T-helper 1 cell treated with Interleukin-12 subunit alpha and Interleukin-12 subunit beta and Interleukin-4 antibody, amounts not matched to agents 30 μg/mL and 1 μg/mL, for 36 hours (primary cell): ENCODE measurements around the gene CTSW.

ENCODE experiments used
- H3K27ac Mint-ChIP-seq: one replicate; pipeline ENCODE4 v1.8.0; 2021; ENCODE audit warnings: mild to moderate bottlenecking, mixed read lengths
- H3K27me3 Mint-ChIP-seq: one replicate; pipeline ENCODE4 v1.8.0; 2021; ENCODE audit warnings: low read depth, mixed read lengths
- H3K36me3 Mint-ChIP-seq: one replicate; pipeline ENCODE4 v1.8.0; 2021; ENCODE audit warnings: low read depth, mixed read lengths
- H3K4me1 Mint-ChIP-seq: one replicate; pipeline ENCODE4 v1.8.0; 2021; ENCODE audit warnings: low read depth, mixed read lengths
- H3K4me3 Mint-ChIP-seq: one replicate; pipeline ENCODE4 v1.8.0; 2021; ENCODE audit warnings: mild to moderate bottlenecking, moderate library complexity, mixed read lengths
- H3K9me3 Mint-ChIP-seq: one replicate; pipeline ENCODE4 v1.8.0; 2021; ENCODE audit warnings: mixed read lengths

CTSW gene

DNA sequence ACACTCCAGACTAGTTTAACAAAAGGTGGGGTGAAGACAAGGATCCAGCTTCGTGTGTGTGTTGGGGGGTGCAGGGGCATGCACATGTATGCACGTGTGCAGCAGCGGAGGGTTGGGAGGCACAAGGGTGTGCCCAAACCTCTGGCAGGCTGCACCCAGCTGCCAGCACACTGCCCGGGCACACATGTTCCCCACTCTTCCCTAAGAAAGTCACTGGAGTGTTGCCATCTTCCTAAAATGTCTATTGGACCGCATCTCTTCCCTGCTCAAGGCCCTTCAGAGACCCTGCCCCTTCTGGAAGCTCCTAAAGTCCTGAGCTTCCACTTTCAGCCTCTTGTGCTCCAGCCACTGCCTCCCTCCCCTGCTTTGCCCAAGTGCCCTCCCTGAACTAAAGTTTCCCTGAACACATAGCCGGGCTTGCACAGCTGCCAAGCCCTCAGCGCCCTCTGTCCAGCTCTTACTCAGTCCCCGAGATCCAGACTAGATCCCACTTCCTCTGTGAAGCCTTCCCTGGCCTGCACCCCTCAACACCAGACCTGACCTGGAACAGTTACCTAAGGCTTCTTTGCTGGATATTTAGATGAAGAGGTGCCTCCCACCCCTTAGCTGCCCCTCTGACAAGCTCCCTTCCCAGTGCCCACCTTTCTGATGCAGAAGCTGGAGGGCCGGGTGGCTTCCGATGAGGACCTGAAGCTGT is 27.7 kb upstream of the CTSW start:
- Mint-ChIP-seq H3K4me1 (peaks cover 30% of the 10 kb centered on the region), H3K27me3 (no peaks in the 10 kb centered on the region), H3K36me3 (peaks cover 46% of the 10 kb centered on the region), H3K9me3 (peaks cover 7% of the 10 kb centered on the region), H3K4me3 (no peak overlapping the region), H3K27ac (no peak overlapping the region)

- Mint-ChIP-seq H3K27me3 (no peaks in the 10 kb centered on the region), H3K27ac (no peak overlapping the region), H3K4me3 (no peak overlapping the region), H3K36me3 (peaks cover 46% of the 10 kb centered on the region), H3K9me3 (peaks cover 7% of the 10 kb centered on the region), H3K4me1 (peaks cover 30% of the 10 kb centered on the region)
Measured at GRCh38 chr11:65852508-65853245, 27.0 kb upstream of the CTSW start.

- peaks cover 33% of the 10 kb centered on the region for H3K4me1 Mint-ChIP-seq
- H3K27ac Mint-ChIP-seq, result no peak overlapping the region
- H3K36me3 Mint-ChIP-seq, result peaks cover 46% of the 10 kb centered on the region
- no peaks in the 10 kb centered on the region for H3K27me3 Mint-ChIP-seq
- H3K4me3 Mint-ChIP-seq, result no peak overlapping the region
- peaks cover 7% of the 10 kb centered on the region for H3K9me3 Mint-ChIP-seq
Measured at GRCh38 chr11:65853246-65853979, 26.2 kb upstream of the CTSW start.

DNA sequence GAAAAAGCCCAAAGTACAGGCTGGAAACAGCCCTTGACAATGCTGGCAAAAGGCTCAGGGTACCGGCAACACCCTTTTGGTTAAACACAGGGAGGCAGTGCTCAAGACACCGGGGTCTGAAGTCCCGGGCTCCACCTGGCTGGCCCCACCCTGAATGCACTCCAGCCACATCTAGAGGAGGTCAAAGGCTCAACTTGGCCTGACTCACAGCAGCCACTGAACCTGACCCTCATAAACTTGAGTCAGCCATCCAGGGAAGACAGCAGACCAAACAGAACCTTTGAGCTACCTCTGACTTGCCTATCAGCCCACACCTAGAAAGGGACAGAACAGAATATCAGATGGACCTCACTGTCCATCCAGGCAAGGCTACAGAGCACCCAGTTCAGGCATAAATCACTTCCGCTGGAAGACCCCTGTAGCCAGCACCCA is 25.5 kb upstream of the CTSW start:
- Mint-ChIP-seq H3K27me3 (no peaks in the 10 kb centered on the region), H3K9me3 (peaks cover 7% of the 10 kb centered on the region), H3K36me3 (peaks cover 46% of the 10 kb centered on the region), H3K4me3 (peak overlapping the region; percentile 70), H3K27ac (no peak overlapping the region), H3K4me1 (peaks cover 39% of the 10 kb centered on the region)

DNA sequence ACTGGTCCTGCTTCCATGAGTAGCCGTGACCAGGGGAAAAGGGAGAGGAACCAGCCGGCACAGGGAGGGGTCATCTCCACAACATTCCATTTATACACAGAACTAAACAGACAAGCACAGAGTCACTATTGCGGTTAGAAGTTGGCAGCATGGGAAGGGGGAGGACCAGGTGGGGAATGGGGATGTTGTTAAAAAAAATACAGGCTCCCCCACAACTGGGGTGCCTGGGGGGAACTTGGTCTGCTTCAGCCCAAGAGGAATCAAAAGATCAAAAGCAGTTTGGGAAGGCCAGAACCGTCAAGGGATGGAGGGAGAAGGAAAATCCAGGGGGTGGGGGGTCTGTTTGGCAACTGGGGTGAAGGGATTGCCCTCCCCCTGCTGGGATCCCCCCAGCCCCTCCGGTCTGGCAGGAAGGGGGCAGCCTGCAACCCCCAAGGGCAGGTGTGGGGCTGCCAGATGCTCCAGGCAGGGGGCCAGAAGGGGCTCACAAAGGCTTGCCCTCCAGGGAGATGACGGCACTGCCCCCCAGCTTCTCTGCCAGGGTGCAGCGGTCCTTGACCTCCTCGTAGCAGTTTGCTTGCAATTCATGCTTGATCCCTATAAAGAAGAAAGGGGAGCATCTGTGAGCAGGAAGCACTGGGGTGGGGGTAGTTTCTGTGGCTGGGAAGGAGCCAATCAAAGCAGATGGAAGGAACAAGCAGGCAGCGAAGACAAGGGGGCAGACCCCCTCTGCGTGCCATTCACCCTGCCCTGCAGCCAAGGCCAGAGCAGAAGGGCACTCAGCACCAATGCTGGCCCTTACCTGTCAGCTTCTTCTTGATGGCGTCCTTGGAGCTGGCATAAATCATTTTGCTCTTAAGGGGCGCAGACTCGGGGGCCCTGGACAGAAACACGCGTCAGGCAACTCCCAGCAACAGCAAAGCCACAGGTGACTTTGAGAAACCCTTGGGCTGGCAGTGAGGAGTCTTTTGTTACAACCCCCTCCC is 24.5 kb upstream of the CTSW start:
- Mint-ChIP-seq H3K27me3 (no peaks in the 10 kb centered on the region), H3K4me3 (peak overlapping the region; percentile 94), H3K27ac (peak overlapping the region; percentile 36), H3K9me3 (peaks cover 7% of the 10 kb centered on the region), H3K4me1 (peaks cover 43% of the 10 kb centered on the region), H3K36me3 (peaks cover 46% of the 10 kb centered on the region)

DNA sequence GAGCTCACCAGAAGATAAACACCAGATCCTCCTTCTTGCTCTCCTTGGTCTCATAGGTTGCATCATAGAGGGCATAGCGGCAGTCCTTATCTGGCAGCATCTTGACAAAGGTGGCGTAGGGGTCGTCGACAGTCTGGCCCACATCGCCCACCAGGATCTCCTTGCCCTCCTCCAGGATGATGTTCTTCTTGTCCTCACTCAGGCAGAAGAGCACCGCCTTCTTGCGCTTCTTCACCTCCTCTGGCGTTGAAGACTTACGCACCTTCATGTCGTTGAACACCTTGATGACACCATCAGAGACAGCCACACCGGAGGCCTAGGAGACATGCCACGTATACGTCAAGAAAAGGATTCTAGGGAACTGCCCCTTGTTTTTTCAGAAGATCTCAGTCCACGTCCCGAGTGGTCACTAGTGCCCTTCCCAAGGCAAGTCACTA is 23.7 kb upstream of the CTSW start:
- Mint-ChIP-seq H3K36me3 (peaks cover 48% of the 10 kb centered on the region), H3K4me3 (peak overlapping the region; percentile 94), H3K9me3 (peaks cover 7% of the 10 kb centered on the region), H3K27ac (peak overlapping the region; percentile 86), H3K4me1 (peaks cover 44% of the 10 kb centered on the region), H3K27me3 (no peaks in the 10 kb centered on the region)

DNA sequence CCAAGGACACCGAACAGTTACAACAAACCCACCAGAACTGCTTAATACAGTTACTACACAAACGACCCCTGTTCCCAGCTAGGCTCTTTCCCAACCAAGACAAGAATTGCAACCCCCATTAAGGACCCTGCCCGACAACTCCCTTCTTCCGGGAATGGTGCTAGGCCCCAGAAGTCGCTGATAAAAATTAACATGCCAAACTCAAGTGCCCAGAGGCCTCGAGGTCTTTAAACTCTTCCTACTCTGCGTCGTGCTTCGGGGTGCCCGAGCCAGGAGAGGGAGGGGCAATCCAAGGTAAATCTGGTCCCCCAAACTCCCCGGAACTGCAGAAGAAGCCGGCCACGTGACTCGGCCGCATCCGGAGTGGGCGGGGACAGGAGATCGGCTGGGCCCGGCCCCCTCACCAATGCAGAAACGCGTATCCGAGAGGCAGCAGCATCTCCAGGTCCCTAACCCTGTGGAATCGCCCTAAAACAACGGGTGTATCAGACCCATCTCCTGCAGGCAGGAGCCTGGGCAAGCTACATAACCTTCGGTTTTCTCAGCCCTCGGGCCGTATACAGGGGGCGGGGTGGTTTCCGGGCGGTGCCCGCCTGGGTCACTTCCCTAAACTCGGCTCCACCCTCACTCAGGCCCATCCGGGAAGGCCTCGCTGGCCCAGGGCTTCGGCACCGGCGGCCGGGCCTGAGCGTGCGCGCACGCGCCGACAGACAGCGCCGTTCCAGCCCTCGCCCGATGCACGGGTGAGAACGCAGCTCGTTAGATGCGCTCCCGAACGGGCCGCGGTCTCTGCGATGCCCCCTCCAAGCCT is 22.7 kb upstream of the CTSW start:
- H3K27me3 Mint-ChIP-seq, result no peaks in the 10 kb centered on the region
- H3K27ac Mint-ChIP-seq, result peak overlapping the region; percentile 86
- peak overlapping the region; percentile 94 for H3K4me3 Mint-ChIP-seq
- H3K36me3 Mint-ChIP-seq, result peaks cover 40% of the 10 kb centered on the region
- peaks cover 48% of the 10 kb centered on the region for H3K4me1 Mint-ChIP-seq
- peaks cover 2% of the 10 kb centered on the region for H3K9me3 Mint-ChIP-seq

- Mint-ChIP-seq H3K36me3 (peaks cover 39% of the 10 kb centered on the region), H3K4me3 (peak overlapping the region; percentile 94), H3K4me1 (peaks cover 47% of the 10 kb centered on the region), H3K27me3 (no peaks in the 10 kb centered on the region), H3K27ac (peak overlapping the region; percentile 26), H3K9me3 (no peaks in the 10 kb centered on the region)
Measured at GRCh38 chr11:65857500-65857852, 22.2 kb upstream of the CTSW start.

DNA sequence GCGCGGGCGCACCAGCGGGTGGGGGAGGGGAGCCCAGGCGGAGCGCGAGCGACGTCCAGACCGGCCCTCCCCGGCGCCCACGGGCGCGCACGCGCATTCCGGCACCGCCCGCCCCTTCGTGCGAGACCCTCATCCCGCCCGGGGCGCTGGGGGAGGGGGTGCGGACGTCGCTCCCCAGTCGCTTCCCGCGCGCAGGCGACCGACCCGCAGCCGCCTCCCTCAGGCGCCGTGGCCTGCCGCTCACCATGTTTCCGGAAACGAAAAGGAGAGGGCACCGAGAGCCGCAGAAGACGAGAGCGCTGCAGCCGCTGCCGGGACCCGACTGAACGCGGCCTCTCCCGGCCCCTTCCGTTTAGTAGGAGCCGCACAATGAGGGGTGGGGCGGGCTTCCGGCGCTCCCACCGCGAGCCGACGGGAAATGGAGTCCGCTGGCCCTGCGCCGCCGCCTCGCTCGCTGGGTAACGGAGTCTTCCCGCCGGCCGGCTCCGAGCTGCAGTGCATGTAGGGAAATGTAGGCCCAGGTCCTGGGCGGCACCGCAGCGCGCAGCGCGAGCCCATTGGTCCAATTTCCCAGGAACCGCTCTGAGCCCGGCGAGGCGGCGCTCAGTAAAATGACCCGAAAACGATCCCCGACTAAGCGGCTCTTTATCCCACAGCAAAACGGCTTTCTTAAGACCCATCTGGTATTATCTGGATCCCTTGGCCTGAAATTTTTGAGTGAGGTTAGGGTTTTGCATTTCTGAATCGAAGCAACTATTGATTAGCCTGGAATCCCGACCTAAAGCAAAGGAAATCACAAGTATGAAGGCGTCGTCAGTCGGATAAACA is 21.6 kb upstream of the CTSW start, which contains the start of gene CFL1:
CFL1 (minus strand) TSS at position 328 of the 828 bp plus-strand sequence; CDS start at position 247, 81 bp downstream.
- peak within 1 kb of the TSS; percentile 96 for H3K27ac Mint-ChIP-seq
- peaks cover 44% of the 10 kb centered on the region for H3K36me3 Mint-ChIP-seq
- H3K4me3 Mint-ChIP-seq, result peak within 1 kb of the TSS; percentile 94
- peaks cover 50% of the 10 kb centered on the region for H3K4me1 Mint-ChIP-seq
- no peaks in the 10 kb centered on the region for H3K27me3 Mint-ChIP-seq
- H3K9me3 Mint-ChIP-seq, result no peaks in the 10 kb centered on the region

DNA sequence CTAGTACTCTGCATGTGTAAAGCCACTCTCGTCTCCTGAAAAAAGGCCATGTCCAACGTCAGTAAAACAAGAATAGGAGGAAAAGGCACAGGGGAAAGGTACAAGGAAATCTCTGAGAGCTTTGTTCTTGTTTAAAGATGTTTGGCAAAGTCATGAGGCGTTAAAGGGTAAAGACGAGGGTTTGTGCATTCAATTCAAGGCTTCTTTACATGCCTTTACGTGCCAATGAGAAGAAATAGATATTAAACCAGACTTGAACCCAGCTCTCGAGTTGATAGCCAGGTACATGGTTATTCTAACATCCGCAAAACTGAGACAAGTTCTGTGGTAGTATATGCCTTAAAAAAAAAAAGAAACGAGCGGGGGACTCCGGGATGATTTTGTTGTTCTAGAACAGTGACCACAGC is 21.0 kb upstream of the CTSW start:
- peaks cover 46% of the 10 kb centered on the region for H3K4me1 Mint-ChIP-seq

GRCh38 chr11:65859095-65859811 is 20.4 kb upstream of the CTSW start:
- H3K36me3 Mint-ChIP-seq, result peaks cover 41% of the 10 kb centered on the region
- H3K27me3 Mint-ChIP-seq, result no peaks in the 10 kb centered on the region
- H3K27ac Mint-ChIP-seq, result peak overlapping the region; percentile 96

More for the DNA sequence above, 21.0 kb upstream of the CTSW start:
- H3K4me3 Mint-ChIP-seq, result peak overlapping the region; percentile 93
- no peaks in the 10 kb centered on the region for H3K9me3 Mint-ChIP-seq
- no peaks in the 10 kb centered on the region for H3K27me3 Mint-ChIP-seq
- H3K27ac Mint-ChIP-seq, result peak overlapping the region; percentile 96
- peaks cover 44% of the 10 kb centered on the region for H3K36me3 Mint-ChIP-seq

DNA sequence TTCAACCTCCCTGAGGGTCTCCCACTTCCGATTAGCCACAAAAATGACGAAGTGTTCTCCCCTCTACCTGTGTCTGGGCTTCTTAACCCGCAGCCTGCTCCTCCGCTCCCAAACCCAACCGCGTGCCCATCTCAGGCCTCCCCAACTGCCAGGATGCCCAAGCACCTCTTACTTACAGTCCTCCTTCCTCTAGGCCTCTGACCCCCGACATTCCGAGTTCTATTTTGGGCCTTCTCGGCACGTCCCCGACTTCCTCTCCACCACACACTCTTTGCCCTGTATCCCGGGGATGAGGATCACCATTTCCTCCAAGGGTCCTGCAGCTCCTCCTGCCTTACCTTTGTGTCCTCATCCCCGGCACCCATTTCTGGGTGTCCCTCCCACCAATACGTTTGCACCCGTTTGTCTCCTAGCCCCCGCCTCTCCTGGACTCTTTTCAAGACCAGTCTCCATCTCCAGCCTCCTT is 19.8 kb upstream of the CTSW start:
- peaks cover 36% of the 10 kb centered on the region for H3K36me3 Mint-ChIP-seq
- peak overlapping the region; percentile 93 for H3K4me3 Mint-ChIP-seq
- H3K9me3 Mint-ChIP-seq, result no peaks in the 10 kb centered on the region
- peaks cover 40% of the 10 kb centered on the region for H3K4me1 Mint-ChIP-seq
- H3K27me3 Mint-ChIP-seq, result no peaks in the 10 kb centered on the region
- H3K27ac Mint-ChIP-seq, result peak overlapping the region; percentile 96

More at GRCh38 chr11:65859095-65859811, 20.4 kb upstream of the CTSW start:
- peak overlapping the region; percentile 93 for H3K4me3 Mint-ChIP-seq
- H3K4me1 Mint-ChIP-seq, result peaks cover 45% of the 10 kb centered on the region
- H3K9me3 Mint-ChIP-seq, result no peaks in the 10 kb centered on the region
